HG03442 (cell line): Measurements from ENCODE around the gene ANKLE1.
"Not testable (repeated sequence)": the region's sequence is repeated elsewhere in the genome, so short reads cannot be mapped to it uniquely, and the experiment has no call there.

Experiments used
- ATAC-seq: cut with Tn5 transposase; IDR thresholded peaks from one replicate; pipeline ENCODE4 v1.9.1; 2021; ENCODE audit warnings: mild to moderate bottlenecking, moderate library complexity; ENCODE audit not compliant: unreplicated experiment

ANKLE1 gene

GRCh38 chr19:17246681-17247425 is 34.8 kb upstream of the ANKLE1 start:
- ATAC-seq: no peak

GRCh38 chr19:17248011-17248776 is 33.5 kb upstream of the ANKLE1 start:
- ATAC-seq: no peak

GRCh38 chr19:17249887-17250548 is 31.7 kb upstream of the ANKLE1 start:
- no peak for ATAC-seq

GRCh38 chr19:17254636-17255035 is 27.1 kb upstream of the ANKLE1 start:
- ATAC-seq: no peak

GRCh38 chr19:17255150-17255621 is 26.5 kb upstream of the ANKLE1 start:
- no peak for ATAC-seq

GRCh38 chr19:17256130-17256529 is 25.6 kb upstream of the ANKLE1 start:
- ATAC-seq: no peak

- no peak for ATAC-seq
Observed at GRCh38 chr19:17259118-17259780, 22.5 kb upstream of the ANKLE1 start.

GRCh38 chr19:17259934-17260333 is 21.8 kb upstream of the ANKLE1 start:
- ATAC-seq: no peak

- peak; percentile 66 for ATAC-seq
Observed at GRCh38 chr19:17260842-17261325, 20.8 kb upstream of the ANKLE1 start.

GRCh38 chr19:17262557-17262956 is 19.1 kb upstream of the ANKLE1 start:
- ATAC-seq: no peak

- no peak for ATAC-seq
Observed at GRCh38 chr19:17263712-17264640, 17.7 kb upstream of the ANKLE1 start.

GRCh38 chr19:17264641-17264979 is 17.1 kb upstream of the ANKLE1 start, which contains the start of gene USHBP1:
Gene USHBP1, minus strand, starts transcription at chr19:17264745. Its CDS starts 446 bp downstream, at chr19:17264299.
- no peak for ATAC-seq

GRCh38 chr19:17266026-17266425 is 15.7 kb upstream of the ANKLE1 start:
- no peak for ATAC-seq

GRCh38 chr19:17266589-17266974 is 15.1 kb upstream of the ANKLE1 start:
- no peak for ATAC-seq

- peak; percentile 89 for ATAC-seq
Observed at GRCh38 chr19:17266975-17267788, 14.5 kb upstream of the ANKLE1 start, which contains the start of gene BABAM1. Gene BABAM1, plus strand, starts transcription at chr19:17267443. Its CDS starts 1,364 bp downstream, at chr19:17268807.

GRCh38 chr19:17268754-17269153 is 12.9 kb upstream of the ANKLE1 start:
- ATAC-seq: no peak

GRCh38 chr19:17274892-17275291 is 6.8 kb upstream of the ANKLE1 start:
- ATAC-seq: not testable (repeated sequence)

- ATAC-seq: no peak
Observed at GRCh38 chr19:17275441-17276175, 6.1 kb upstream of the ANKLE1 start.
